PC-9 (cell line): ENCODE measurements around the gene BZW2. TPM values are rescaled to one million over a fixed set of nuclear protein-coding genes. Genes with fewer than 3 reads are reported as not detected.

Experiments
- BruUV-seq: library from RNA; stranded (reverse); fragments of 400-500 nt; replicated peaks from 2 replicates; lab custom pipeline; 2021; lab: Mats Ljungman, UMichigan
- CTCF ChIA-PET: fragments of 300-600 bp; sonication (Branson Sonifier 250); formaldehyde crosslinking; loops from one replicate; lab custom pipeline; 2022; ENCODE audit warnings: antibody characterized with exemption; lab: Charles Lee
- POLR2A ChIA-PET: fragments of 300-600 bp; sonication (Branson Sonifier 250); formaldehyde crosslinking; loops from one replicate; lab custom pipeline; 2022; ENCODE audit warnings: antibody characterized with exemption; ENCODE audit not compliant: unreplicated experiment; lab: Charles Lee
- DNase-seq, 2 experiments: peaks; one replicate each; pipeline versions ENCODE4 v3.0.0 to v3.0.0-alpha.2; 2015 to 2022; ENCODE audit warnings: mixed read lengths in 1 of 2
- H2AFZ ChIP-seq: fragments of 200-600 bp; sonication (generic); 2 replicates; pipeline ENCODE4 v1.8.1; 2017; ENCODE audit warnings: antibody characterized with exemption
- H3F3A ChIP-seq: fragments of 200-600 bp; sonication (generic); 2 replicates; pipeline ENCODE4 v1.8.1; 2017; ENCODE audit warnings: antibody characterized with exemption, mild to moderate bottlenecking, low read depth; ENCODE audit not compliant: insufficient read depth
- H3K27ac ChIP-seq: fragments of 200-600 bp; sonication (generic); 2 replicates; pipeline ENCODE4 v1.6.1; 2016; ENCODE audit warnings: mixed run types
- H3K27me3 ChIP-seq: fragments of 200-600 bp; sonication (generic); 2 replicates; pipeline ENCODE4 v1.6.1; 2016; ENCODE audit warnings: low read depth, mixed run types; ENCODE audit not compliant: insufficient read depth
- H3K36me3 ChIP-seq: fragments of 200-600 bp; sonication (generic); 2 replicates; pipeline ENCODE4 v1.6.1; 2016; ENCODE audit warnings: low read depth, mixed run types
- H3K4me1 ChIP-seq: fragments of 200-600 bp; sonication (generic); replicated peaks from 2 replicates; pipeline ENCODE4 v1.6.1; 2016; ENCODE audit warnings: mixed run types; ENCODE audit not compliant: insufficient read depth
- H3K4me2 ChIP-seq: fragments of 200-600 bp; sonication (generic); 2 replicates; pipeline ENCODE4 v1.6.1; 2017; ENCODE audit warnings: mixed run types
- H3K4me3 ChIP-seq: fragments of 200-600 bp; sonication (generic); 2 replicates; pipeline ENCODE4 v1.6.1; 2016; ENCODE audit warnings: mixed run types
- H3K79me2 ChIP-seq: fragments of 200-600 bp; sonication (generic); 2 replicates; pipeline ENCODE4 v1.6.1; 2017; ENCODE audit warnings: low read depth, mixed run types
- H3K9me2 ChIP-seq: fragments of 200-600 bp; sonication (generic); 2 replicates; pipeline ENCODE4 v1.8.1; 2017; ENCODE audit warnings: mild to moderate bottlenecking; ENCODE audit not compliant: insufficient read depth
- H3K9me3 ChIP-seq: fragments of 200-600 bp; sonication (generic); 2 replicates; pipeline ENCODE4 v1.8.1; 2016; ENCODE audit warnings: low read depth; ENCODE audit not compliant: insufficient read depth
- H4K20me1 ChIP-seq: fragments of 200-600 bp; sonication (generic); 2 replicates; pipeline ENCODE4 v1.8.1; 2017; ENCODE audit not compliant: insufficient read depth
- CTCF ChIP-seq: fragments of 200-600 bp; sonication (generic); conservative IDR thresholded peaks from 2 replicates; pipeline ENCODE4 v1.6.1; 2017; ENCODE audit warnings: mixed run types, antibody characterized with exemption, mild to moderate bottlenecking, moderate library complexity
- EZH2 ChIP-seq: fragments of 200-600 bp; sonication (generic); IDR thresholded peaks from 2 replicates; pipeline ENCODE4 v1.8.0; 2017; ENCODE audit warnings: antibody characterized with exemption, low read depth
- intact Hi-C: fragments of 100-400 bp; cut with micrococcal nuclease; formaldehyde crosslinking; loops from one replicate; pipeline ENCODE4 v1.10.0; 2022; ENCODE audit not compliant: unreplicated experiment
- total RNA-seq: library from RNA; stranded (reverse); gene quantifications from 2 replicates; pipeline ENCODE4 v1.2.3, GENCODE V29; 2021

Gene BZW2
- total RNA-seq, 1 experiment from 2014 or later = 93.7 TPM

- peaks cover 75% of the 10 kb centered on the region for H3K79me2 ChIP-seq
- no TSS peak for BruUV-seq
- peaks cover 70% of the 10 kb centered on the region for H3K36me3 ChIP-seq
- no peak for TF ChIP-seq EZH2
- TF ChIP-seq CTCF = peak; percentile 54; the same call in 1 of the 2 replicates
- ChIA-PET POLR2A (interaction anchor here (0.6 to 1.5 kb wide), 8 partner anchors 10 to 1919 kb away, joined by 3 to 19 read pairs (median 6); partner anchors contain the start of genes ANKMY2 and BZW2), CTCF (interaction anchor here (0.5 to 1.0 kb wide), 3 partner anchors 15 to 104 kb away, joined by 3 to 4 read pairs (median 3); no protein-coding TSS in a partner anchor)
- peaks cover 36% of the 10 kb centered on the region for H3K4me1 ChIP-seq
- H3F3A ChIP-seq = peaks cover 31% of the 10 kb centered on the region
- no peak overlapping the region for H2AFZ ChIP-seq
- H3K9me3 ChIP-seq = peaks cover 11% of the 10 kb centered on the region; the same call in 1 of the 2 replicates
- DNase-seq = peak; percentile 88 to 100
- intact Hi-C loops = loop anchor here (1.0 kb wide), 2 partner anchors 23 to 590 kb away; partner anchors contain the start of gene ANKMY2
- H3K4me2 ChIP-seq = peak overlapping the region; percentile 64
- H4K20me1 ChIP-seq = no peaks in the 10 kb centered on the region
- H3K27ac ChIP-seq = peak overlapping the region; percentile 82
- H3K27me3 ChIP-seq = no peaks in the 10 kb centered on the region
- no peaks in the 10 kb centered on the region for H3K9me2 ChIP-seq
- peak overlapping the region; percentile 19; the same call in 1 of the 2 replicates for H3K4me3 ChIP-seq
Measured at GRCh38 chr7:16668049-16668858, 22.3 kb downstream of the BZW2 start.

- Histone ChIP-seq H3K27me3 (no peaks in the 10 kb centered on the region), H3K9me2 (no peaks in the 10 kb centered on the region), H3K4me2 (peak overlapping the region; percentile 64), H3K27ac (peak overlapping the region; percentile 82), H3K9me3 (peaks cover 11% of the 10 kb centered on the region; the same call in 1 of the 2 replicates), H3K36me3 (peaks cover 66% of the 10 kb centered on the region), H3F3A (peaks cover 31% of the 10 kb centered on the region), H3K79me2 (peaks cover 70% of the 10 kb centered on the region), H3K4me3 (peak overlapping the region; percentile 19; the same call in 1 of the 2 replicates), H3K4me1 (peaks cover 36% of the 10 kb centered on the region), H2AFZ (no peak overlapping the region), H4K20me1 (no peaks in the 10 kb centered on the region)
- CTCF ChIA-PET = no interaction called here
- DNase-seq = no peak
- no peak for TF ChIP-seq CTCF
- no peak for TF ChIP-seq EZH2
- BruUV-seq = TSS peak; percentile 15
- intact Hi-C loops = loop anchor here (1.0 kb wide), 2 partner anchors 24 to 591 kb away; partner anchors contain the start of gene ANKMY2
- POLR2A ChIA-PET = no interaction called here
Measured at GRCh38 chr7:16668978-16669377, 23.0 kb downstream of the BZW2 start.

DNA sequence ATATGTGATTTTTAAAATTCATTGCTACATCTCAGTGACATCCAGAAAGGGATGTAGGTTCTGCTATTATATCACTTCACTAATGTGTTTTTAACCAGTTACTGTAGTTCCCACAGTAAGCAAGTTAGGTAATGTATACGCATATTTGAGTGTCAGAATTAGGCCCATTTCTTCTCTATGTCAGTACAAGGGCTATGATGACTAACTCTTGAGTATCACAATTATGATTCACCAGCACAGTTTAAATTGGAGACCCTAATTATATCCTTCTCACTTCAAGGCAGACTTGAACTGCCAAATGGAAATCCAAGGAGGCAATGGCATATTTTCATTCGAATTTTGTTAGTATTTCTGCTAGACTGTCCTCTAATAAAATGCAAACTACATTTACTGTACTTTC is 23.6 kb downstream of the BZW2 start:
- H2AFZ ChIP-seq = no peak overlapping the region
- H3K27me3 ChIP-seq = no peaks in the 10 kb centered on the region
- peaks cover 70% of the 10 kb centered on the region for H3K79me2 ChIP-seq
- H3K9me3 ChIP-seq = peaks cover 11% of the 10 kb centered on the region; the same call in 1 of the 2 replicates
- H4K20me1 ChIP-seq = no peaks in the 10 kb centered on the region
- H3K27ac ChIP-seq = peak overlapping the region; percentile 82
- TF ChIP-seq EZH2 (no peak), CTCF (no peak)
- POLR2A ChIA-PET = no interaction called here
- CTCF ChIA-PET = no interaction called here
- BruUV-seq = no TSS peak
- intact Hi-C loops = no loop called here
- DNase-seq = no peak
- peaks cover 31% of the 10 kb centered on the region for H3F3A ChIP-seq
- no peak overlapping the region for H3K4me2 ChIP-seq
- H3K4me1 ChIP-seq = peaks cover 36% of the 10 kb centered on the region
- H3K9me2 ChIP-seq = no peaks in the 10 kb centered on the region
- H3K4me3 ChIP-seq = no peak overlapping the region
- peaks cover 65% of the 10 kb centered on the region for H3K36me3 ChIP-seq
